Sigmoid colon (tissue), 7 donors: Measurements from ENCODE around the gene CNDP2. TPM values are rescaled to one million over a fixed set of nuclear protein-coding genes. Genes with fewer than 3 reads are reported as not detected.

ENCODE experiments used
- DNase-seq: peaks from one replicate; pipeline ENCODE4 v3.0.0-alpha.2; 2019
- H3K27ac ChIP-seq, 4 donors: fragments of 200-600 bp; sonication (generic); one replicate each; pipeline ENCODE4 v1.5.1; 2016 to 2019; ENCODE audit warnings: mild to moderate bottlenecking in 1 of 4
- H3K27me3 ChIP-seq, 3 donors: fragments of 200-600 bp; sonication (generic); one replicate each; pipeline ENCODE4 v1.5.1; 2019; ENCODE audit warnings: mild to moderate bottlenecking in 1 of 3
- H3K36me3 ChIP-seq, 4 donors: fragments of 200-600 bp; sonication (generic); one replicate each; pipeline ENCODE4 v1.5.1; 2016 to 2019
- H3K4me1 ChIP-seq, 4 donors: fragments of 200-600 bp; sonication (generic); one replicate each; pipeline ENCODE4 v1.5.1; 2017 to 2019
- H3K4me3 ChIP-seq, 4 donors: fragments of 200-600 bp; sonication (generic); one replicate each; pipeline ENCODE4 v1.5.1; 2017 to 2019; ENCODE audit warnings: mild to moderate bottlenecking in 2 of 4, moderate library complexity in 1 of 4
- H3K9me3 ChIP-seq, 4 donors: fragments of 200-600 bp in 3 of 4; sonication (generic) in 3 of 4; one replicate each; pipeline versions ENCODE4 v1.5.1 to v1.6.1; 2013 to 2019
- EP300 ChIP-seq, 4 donors: sonication (generic); formaldehyde crosslinking; IDR thresholded peaks; one replicate each; pipeline ENCODE4 v1.6.1; 2017; ENCODE audit warnings: antibody characterized with exemption in 4 of 4
- POLR2A ChIP-seq, 2 donors: fragments of 450-650 bp; IDR thresholded peaks; one replicate each; pipeline ENCODE4 v1.6.1; 2016; ENCODE audit warnings: antibody characterized with exemption in 2 of 2, mild to moderate bottlenecking in 2 of 2, moderate library complexity in 2 of 2
- POLR2AphosphoS5 ChIP-seq, 4 donors: sonication (generic); formaldehyde crosslinking; IDR thresholded peaks; one replicate each; pipeline ENCODE4 v1.6.1; 2017; ENCODE audit warnings: antibody characterized with exemption in 4 of 4
- WGBS, 2 donors: extraction: QIAGEN DNeasy Blood & Tissue Kit; methylation state at CpG; one replicate each; pipeline ENCODE4 v1.1.7; 2013; 5-methylcytosine and 5-hydroxymethylcytosine counted together
- intact Hi-C: fragments of 100-400 bp; cut with DNase I; formaldehyde crosslinking; loops from one replicate; pipeline ENCODE4 v1.15.1; 2023
- polyA plus RNA-seq, 3 donors: library from polyadenylated mRNA; stranded (reverse); fragments of 200-250 nt; gene quantifications; one replicate each; pipeline ENCODE4 v1.2.3, GENCODE V29; 2013
- total RNA-seq, 4 donors: library from RNA; depleted of rRNA; stranded (reverse); fragments of >200 nt; gene quantifications; one replicate each; pipeline ENCODE4 v1.1.0, GENCODE V29; 2016
- TF ChIP-seq, protein P1 (sequence below), 4 experiments: fragments of 450-650 bp in 3 of 4; fragments of 200-600 bp in 1 of 4; IDR thresholded peaks; one replicate each; pipeline ENCODE4 v1.5.1; 2016 to 2019; ENCODE audit warnings: antibody characterized with exemption in 4 of 4, mild to moderate bottlenecking in 3 of 4, moderate library complexity in 2 of 4
- donor health status: healthy with polysubstance abuse.
- donor health status: Bipolar disorder and iron deficiency.
- donor health status: healthy.

CNDP2 gene
- total and polyA plus RNA-seq, 7 donors = 29.3 to 179 (median 53.5) TPM

DNA sequence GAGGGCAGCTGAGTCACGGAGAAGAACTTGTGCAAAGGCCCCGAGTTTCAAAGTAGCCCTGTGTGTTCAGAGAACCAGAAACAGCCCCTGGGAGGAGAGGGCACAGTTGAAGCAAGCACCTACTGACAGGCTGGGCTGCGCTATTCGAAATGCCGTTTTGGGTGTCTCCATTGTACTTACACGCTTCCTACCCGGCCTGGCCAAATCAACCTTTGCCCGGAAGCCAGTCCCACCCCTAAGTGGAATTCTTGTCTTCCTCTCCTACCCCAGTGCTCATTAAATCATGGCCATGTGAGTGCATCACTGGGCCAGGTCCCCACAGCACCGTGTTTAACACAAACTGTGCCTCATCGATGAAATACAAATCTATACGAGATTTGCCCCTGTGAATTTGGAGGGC is 45.0 kb upstream of the CNDP2 start:
- TF ChIP-seq POLR2AphosphoS5 (IDR thresholded peaks at IDR 0.05) (no peak), POLR2A (IDR thresholded peaks at IDR 0.05) (no peak)
- TF ChIP-seq, protein P1, sequence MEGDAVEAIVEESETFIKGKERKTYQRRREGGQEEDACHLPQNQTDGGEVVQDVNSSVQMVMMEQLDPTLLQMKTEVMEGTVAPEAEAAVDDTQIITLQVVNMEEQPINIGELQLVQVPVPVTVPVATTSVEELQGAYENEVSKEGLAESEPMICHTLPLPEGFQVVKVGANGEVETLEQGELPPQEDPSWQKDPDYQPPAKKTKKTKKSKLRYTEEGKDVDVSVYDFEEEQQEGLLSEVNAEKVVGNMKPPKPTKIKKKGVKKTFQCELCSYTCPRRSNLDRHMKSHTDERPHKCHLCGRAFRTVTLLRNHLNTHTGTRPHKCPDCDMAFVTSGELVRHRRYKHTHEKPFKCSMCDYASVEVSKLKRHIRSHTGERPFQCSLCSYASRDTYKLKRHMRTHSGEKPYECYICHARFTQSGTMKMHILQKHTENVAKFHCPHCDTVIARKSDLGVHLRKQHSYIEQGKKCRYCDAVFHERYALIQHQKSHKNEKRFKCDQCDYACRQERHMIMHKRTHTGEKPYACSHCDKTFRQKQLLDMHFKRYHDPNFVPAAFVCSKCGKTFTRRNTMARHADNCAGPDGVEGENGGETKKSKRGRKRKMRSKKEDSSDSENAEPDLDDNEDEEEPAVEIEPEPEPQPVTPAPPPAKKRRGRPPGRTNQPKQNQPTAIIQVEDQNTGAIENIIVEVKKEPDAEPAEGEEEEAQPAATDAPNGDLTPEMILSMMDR (IDR thresholded peaks at IDR 0.05) = no peak
- H3K4me1 ChIP-seq = peaks cover 0 to 5% (median 3%) of the 10 kb centered on the region in 4 donors
- H3K4me3 ChIP-seq = no peak overlapping the region
- intact Hi-C loops = no loop called here
- WGBS, 2 donors = 41 to 83% methylated on average over 11 of the region's 11 CpGs
- no peak for DNase-seq
- peak overlapping the region in 1 of 4 donors; percentile 14 for H3K27ac ChIP-seq
- H3K9me3 ChIP-seq = no peaks in the 10 kb centered on the region
- H3K27me3 ChIP-seq = peaks cover 11 to 42% (median 29%) of the 10 kb centered on the region in 3 donors
- no peaks in the 10 kb centered on the region for H3K36me3 ChIP-seq

DNA sequence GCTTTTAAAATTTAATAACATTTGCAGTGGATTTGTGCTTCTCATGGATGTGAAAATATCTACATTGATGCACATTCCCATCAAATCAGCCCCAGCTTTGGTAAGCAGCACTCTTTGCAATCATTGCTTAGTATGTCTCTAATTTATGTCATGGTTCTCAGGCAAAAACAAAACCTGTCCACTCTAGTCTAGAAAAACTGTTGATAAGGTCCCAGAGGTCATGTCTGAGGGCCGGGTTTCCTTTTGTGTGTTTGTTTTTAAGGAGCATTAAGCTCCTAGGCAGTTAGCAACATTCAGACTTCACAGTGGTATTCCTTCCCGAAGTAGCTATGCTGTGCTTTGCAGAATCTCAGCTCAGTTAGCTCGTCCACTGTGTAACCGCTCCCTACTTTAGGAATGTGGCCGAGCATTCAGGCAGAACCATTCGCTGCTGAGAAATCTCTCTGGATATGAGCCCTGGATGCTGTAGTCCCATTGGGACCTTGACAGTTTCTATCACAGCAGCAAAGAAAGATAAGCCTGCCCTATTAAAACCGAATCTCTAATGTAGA is 43.1 kb upstream of the CNDP2 start:
- Histone ChIP-seq H3K4me3 (no peak overlapping the region), H3K36me3 (no peaks in the 10 kb centered on the region), H3K9me3 (no peaks in the 10 kb centered on the region), H3K27me3 (peaks cover 19 to 60% (median 46%) of the 10 kb centered on the region in 3 donors), H3K4me1 (peaks cover 0 to 20% (median 19%) of the 10 kb centered on the region in 4 donors), H3K27ac (no peak overlapping the region)
- TF ChIP-seq, protein P1 (IDR thresholded peaks at IDR 0.05) = no peak
- no peak for TF ChIP-seq POLR2A (IDR thresholded peaks at IDR 0.05)
- no peak for DNase-seq
- WGBS, 2 donors = 70 to 73% methylated on average over 7 of the region's 7 CpGs
- intact Hi-C loops = no loop called here

DNA sequence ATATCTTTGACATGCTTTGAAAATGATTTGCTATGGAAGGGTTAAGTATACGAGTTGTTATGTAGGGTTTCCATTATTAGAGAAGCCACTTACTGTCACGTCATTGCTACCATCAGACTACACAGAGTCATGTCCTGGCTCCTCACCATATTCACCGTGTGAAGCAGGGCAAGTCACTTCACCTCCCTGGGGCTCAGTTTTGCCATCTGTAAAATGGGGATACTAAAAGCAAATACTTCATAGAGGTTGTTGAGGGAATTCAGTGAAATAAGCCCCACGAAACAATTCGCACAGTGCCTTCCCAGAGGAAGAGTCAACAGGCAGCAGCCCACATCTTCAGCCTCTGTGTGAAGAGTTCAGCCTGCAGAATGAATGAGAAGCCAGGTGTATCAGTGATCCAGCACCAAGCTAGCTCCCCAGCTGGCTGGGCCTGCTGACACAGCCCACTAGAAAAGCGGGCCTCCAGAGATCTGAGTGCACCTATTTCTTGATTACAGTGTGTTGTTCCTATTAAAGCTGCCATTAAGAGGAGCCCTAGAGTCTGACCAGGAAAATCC is 42.4 kb upstream of the CNDP2 start:
- H3K27me3 ChIP-seq = peaks cover 19 to 65% (median 46%) of the 10 kb centered on the region in 3 donors
- H3K4me1 ChIP-seq = peaks cover 0 to 20% (median 19%) of the 10 kb centered on the region in 4 donors
- WGBS, 2 donors = 92% methylated on average over 6 of the region's 6 CpGs
- no peak overlapping the region for H3K27ac ChIP-seq
- intact Hi-C loops = no loop called here
- no peak overlapping the region for H3K4me3 ChIP-seq
- H3K9me3 ChIP-seq = no peaks in the 10 kb centered on the region
- H3K36me3 ChIP-seq = no peaks in the 10 kb centered on the region
- DNase-seq = no peak
- no peak for TF ChIP-seq POLR2AphosphoS5 (IDR thresholded peaks at IDR 0.05)
- TF ChIP-seq, protein P1 (IDR thresholded peaks at IDR 0.05) = no peak
- no peak for TF ChIP-seq EP300 (IDR thresholded peaks at IDR 0.05)
- no peak for TF ChIP-seq POLR2A (IDR thresholded peaks at IDR 0.05)

DNA sequence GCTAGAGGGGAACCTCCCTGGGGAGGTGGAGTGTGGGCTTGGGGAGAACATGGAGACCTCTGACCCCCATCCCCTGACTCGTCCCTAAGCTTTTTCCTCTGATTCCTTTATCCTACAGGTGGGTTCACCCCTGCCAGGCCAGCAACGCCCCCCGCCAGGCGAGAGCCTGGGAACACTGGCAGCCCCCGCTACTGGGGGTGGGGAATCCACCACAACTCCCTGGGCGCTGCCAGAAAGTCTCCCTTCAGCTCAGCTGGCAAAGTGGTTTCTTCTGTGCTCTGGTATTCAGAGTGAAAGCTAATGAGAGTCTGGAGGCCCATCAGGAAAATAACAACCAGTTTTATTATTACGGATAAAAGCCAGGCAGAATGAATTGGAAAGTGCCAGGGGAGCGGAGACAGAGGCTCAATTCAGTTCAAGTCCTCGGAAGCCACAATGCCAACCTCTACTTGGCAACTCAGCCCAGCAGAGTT is 41.8 kb upstream of the CNDP2 start:
- no peak overlapping the region for H3K27ac ChIP-seq
- H3K9me3 ChIP-seq = no peaks in the 10 kb centered on the region
- TF ChIP-seq EP300 (IDR thresholded peaks at IDR 0.05) (no peak), POLR2AphosphoS5 (IDR thresholded peaks at IDR 0.05) (no peak), POLR2A (IDR thresholded peaks at IDR 0.05) (no peak)
- TF ChIP-seq, protein P1 (IDR thresholded peaks at IDR 0.05) = no peak
- no peaks in the 10 kb centered on the region for H3K36me3 ChIP-seq
- peaks cover 19 to 65% (median 46%) of the 10 kb centered on the region in 3 donors for H3K27me3 ChIP-seq
- WGBS, 2 donors = 91 to 94% methylated on average over 9 of the region's 9 CpGs
- intact Hi-C loops = no loop called here
- peaks cover 0 to 20% (median 19%) of the 10 kb centered on the region in 4 donors for H3K4me1 ChIP-seq
- H3K4me3 ChIP-seq = no peak overlapping the region
- no peak for DNase-seq
